Measurements from ENCODE around the gene MAEA.

MAEA gene

DNA sequence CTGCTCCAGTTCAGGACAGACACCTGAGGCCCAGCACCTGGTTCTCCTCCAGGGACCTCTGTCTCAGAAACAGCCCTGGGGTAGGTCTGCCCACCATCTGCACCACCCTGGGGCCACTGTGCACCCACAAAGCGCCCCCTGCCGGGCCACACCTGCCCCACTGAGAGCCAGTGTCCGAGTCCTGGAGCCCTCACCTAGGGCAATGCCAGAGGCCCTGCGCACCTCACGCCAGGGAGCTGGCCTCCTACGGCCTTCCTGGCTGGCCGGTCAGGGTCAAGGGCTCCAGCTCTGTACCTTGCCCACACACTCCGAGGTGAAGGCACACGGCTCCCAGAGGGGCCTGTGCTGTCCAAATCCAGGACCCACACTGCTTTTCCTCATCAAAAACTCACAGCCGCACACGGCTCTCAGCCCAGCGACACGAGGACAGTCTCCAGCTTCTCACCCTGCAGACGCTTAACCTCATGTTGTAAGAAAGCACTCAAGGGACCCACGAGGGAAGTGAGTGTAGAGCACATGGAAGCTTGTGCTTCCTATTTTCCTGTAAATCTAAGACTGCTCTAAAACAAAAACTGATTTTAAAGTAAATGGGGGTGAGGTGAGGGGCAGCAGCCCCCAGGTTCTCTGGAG, 46.1 kb upstream of the MAEA start:
- DNase-seq (ENCODE audit: low read depth) = no peak
- H3K4me3 ChIP-seq (replicated peaks; ENCODE audit: low read depth, low read length) = no peak overlapping the region
- TF ChIP-seq, protein P1, sequence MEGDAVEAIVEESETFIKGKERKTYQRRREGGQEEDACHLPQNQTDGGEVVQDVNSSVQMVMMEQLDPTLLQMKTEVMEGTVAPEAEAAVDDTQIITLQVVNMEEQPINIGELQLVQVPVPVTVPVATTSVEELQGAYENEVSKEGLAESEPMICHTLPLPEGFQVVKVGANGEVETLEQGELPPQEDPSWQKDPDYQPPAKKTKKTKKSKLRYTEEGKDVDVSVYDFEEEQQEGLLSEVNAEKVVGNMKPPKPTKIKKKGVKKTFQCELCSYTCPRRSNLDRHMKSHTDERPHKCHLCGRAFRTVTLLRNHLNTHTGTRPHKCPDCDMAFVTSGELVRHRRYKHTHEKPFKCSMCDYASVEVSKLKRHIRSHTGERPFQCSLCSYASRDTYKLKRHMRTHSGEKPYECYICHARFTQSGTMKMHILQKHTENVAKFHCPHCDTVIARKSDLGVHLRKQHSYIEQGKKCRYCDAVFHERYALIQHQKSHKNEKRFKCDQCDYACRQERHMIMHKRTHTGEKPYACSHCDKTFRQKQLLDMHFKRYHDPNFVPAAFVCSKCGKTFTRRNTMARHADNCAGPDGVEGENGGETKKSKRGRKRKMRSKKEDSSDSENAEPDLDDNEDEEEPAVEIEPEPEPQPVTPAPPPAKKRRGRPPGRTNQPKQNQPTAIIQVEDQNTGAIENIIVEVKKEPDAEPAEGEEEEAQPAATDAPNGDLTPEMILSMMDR (IDR thresholded peaks at IDR 0.05; ENCODE audit: low read length, missing control alignments) = no peak

DNA sequence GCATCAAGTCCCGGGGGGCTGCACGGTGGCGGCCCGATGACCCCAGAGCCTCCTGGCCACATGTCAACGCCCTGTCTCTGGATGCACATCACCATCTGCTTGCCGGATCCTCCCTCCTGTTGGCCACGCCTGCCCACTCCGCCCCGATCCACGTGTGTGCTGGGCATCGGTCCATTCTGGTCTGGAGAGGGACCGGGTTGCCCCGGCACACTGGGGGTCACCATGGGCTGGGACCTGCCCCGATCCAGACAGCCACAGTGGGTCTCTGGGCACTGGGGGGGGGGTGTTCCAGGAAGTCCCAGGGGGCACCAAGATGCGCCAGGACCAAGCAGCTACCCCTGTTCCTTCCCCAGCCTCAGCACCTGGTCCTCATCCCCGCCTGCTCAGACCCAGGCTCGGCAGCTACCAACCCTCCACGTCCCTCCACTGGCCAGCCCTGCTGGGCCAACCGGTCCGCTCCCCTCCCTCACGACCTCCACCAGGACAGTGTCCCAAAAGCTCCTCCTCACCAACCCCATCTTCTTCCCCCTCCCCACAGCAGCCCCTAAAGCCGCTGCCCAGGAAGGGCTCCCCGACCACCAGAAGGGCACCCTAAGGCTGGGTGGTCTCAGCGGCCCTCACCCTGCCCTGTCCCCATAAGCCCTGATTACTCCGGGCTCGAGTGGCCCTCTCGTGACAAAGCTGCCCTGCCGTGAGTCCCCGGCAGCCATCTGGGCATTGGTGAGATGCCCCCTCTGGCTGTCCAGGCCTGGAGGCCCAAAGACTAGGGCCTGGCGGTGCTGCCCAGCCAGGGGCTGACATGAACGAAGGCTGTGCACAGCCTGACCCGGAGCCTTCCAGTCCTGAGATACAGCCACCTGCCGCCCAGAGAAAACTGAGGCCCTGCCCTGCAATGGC, 45.4 kb upstream of the MAEA start:
- no peak for DNase-seq (ENCODE audit: low read depth)
- TF ChIP-seq, protein P1 (IDR thresholded peaks at IDR 0.05; ENCODE audit: low read length, missing control alignments) = no peak
- H3K4me3 ChIP-seq (replicated peaks; ENCODE audit: low read depth, low read length) = no peak overlapping the region

DNA sequence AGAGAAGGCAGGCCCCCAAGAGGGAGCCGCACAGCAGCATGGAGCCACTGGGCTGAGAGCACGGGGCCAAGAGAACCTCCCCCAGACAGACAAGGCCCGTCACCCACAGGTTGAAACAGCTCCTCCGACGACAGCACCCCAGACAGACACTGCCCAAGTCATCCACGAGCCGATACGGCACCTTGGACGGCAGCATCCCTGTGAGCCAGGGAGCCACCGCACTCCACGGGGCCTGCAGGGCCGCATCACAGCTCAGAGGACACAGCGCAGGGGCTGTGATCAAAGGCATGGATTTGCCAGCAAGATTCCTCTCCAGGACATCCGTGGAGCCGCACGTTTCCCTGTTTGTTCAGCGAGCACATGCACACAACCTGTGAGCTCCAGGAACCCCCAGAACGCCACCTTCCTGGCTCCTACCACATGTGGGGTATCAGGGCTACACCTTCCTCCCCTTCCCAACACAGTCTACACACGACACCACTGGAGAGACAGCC, 44.7 kb upstream of the MAEA start:
- H3K4me3 ChIP-seq (replicated peaks; ENCODE audit: low read depth, low read length) = no peak overlapping the region
- TF ChIP-seq, protein P1 (IDR thresholded peaks at IDR 0.05; ENCODE audit: low read length, missing control alignments) = no peak
- DNase-seq (ENCODE audit: low read depth) = no peak

DNA sequence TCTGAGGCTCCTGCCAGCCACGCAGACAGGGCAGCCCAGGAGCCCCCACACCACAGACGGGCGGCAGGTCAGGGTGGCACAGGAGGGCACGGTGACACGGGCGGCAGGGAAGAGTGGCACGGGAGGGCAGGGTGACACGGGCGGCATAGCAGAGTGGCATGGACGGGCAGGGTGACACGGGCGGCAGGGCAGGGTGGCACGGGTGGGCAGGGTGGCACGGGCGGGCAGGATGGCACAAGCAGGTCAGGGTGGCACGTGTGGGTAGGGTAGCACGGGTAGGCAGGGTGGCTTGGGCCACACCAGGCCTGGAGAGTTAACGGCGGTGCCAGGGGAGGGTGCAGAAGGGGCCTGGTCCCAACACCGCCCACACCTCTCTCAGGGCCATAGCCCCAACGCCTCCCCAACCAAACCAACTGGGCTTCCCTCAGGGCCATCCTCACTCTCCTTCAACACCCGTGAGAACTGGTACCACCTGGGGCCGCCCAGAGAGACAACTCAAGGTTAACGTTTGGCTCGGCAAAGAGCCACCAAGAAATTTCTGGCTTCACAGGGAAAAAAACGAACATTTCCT, 44.1 kb upstream of the MAEA start:
- DNase-seq (ENCODE audit: low read depth) = no peak
- TF ChIP-seq, protein P1 (IDR thresholded peaks at IDR 0.05; ENCODE audit: low read length, missing control alignments) = no peak
- H3K4me3 ChIP-seq (replicated peaks; ENCODE audit: low read depth, low read length) = no peak overlapping the region

DNA sequence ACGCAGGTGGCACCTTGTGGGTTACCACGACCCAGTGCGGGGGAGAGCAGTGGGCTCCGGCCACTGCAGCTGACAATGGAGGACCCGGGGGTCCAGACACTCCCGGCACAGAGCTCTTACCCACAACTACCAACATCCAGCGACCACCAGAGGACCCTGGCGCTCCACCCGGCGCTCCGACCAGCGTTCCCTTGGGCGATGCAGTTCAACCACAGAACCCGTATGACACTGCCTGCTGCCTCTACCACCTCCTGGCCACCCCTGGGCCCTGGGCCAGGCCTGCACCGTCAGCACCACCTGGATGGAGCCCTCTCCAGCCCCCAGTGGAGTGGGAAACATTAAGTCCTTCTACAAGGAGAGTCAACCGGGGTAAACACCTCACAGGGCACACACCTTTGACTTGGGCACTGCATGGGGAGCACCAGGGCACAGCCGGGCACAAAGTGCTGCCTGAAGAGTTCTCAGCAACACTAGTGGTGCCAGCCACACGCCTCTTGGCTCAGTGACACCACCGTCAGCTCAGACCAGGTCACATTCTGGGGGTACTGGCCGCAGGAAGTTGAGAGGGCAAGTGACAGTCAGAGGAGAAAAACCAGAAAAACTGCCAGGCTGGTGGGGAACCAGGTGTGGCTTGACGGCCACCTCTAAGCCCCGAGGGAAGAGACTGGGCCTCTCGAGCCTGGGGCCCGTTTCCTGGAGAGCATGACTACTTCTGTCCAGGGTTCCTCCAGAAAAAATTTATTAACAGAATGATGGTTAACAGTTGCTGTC, 43.4 kb upstream of the MAEA start:
- H3K4me3 ChIP-seq (replicated peaks; ENCODE audit: low read depth, low read length) = peak overlapping the region; percentile 74
- no peak for DNase-seq (ENCODE audit: low read depth)
- TF ChIP-seq, protein P1 (IDR thresholded peaks at IDR 0.05; ENCODE audit: low read length, missing control alignments) = no peak
